K562 (cell line): ENCODE data around the gene FANCF. TPM values are rescaled to one million over a fixed set of nuclear protein-coding genes. Genes with fewer than 3 reads are reported as not detected.

ENCODE experiments used
- FOXK2 ChIP-seq, 2 experiments: fragments of 450-650 bp; IDR thresholded peaks in 1 of 2; conservative IDR thresholded peaks in 1 of 2; 2 replicates each; pipeline ENCODE4 v1.6.1; 2016; ENCODE audit warnings: low read depth in 2 of 2, mild to moderate bottlenecking in 1 of 2
- LCOR ChIP-seq: sonication (generic); formaldehyde crosslinking; IDR thresholded peaks from 2 replicates; pipeline ENCODE4 v1.8.0; 2022; ENCODE audit warnings: mild to moderate bottlenecking, missing genetic modification reagents
- NFATC3 ChIP-seq: fragments of 450-650 bp; IDR thresholded peaks from 2 replicates; pipeline ENCODE4 v1.6.1; 2017; ENCODE audit warnings: mild to moderate bottlenecking
- PCBP1 ChIP-seq: fragments of 200-400 bp; formaldehyde crosslinking; IDR thresholded peaks from 2 replicates; pipeline ENCODE4 v1.6.1; 2018; ENCODE audit warnings: mild to moderate bottlenecking, low read depth, low read length; ENCODE audit not compliant: poor library complexity, severe bottlenecking
- polyA plus RNA-seq, 8 experiments: library from polyadenylated mRNA; depleted of rRNA in 4 of 8; stranded (reverse) in 5 of 8; unstranded in 3 of 8; fragments of >200 nt; fragmentation: Nextera tagmentation in 2 of 8; fragmentation: Illumina TruSeq in 1 of 8; extraction: Ambion mirVana in 2 of 8; extraction: Trizol in 1 of 8; gene quantifications; 2 replicates each; pipeline versions ENCODE4 v1.2.1 to v1.2.3, GENCODE V29; 2011 to 2014; ENCODE audit warnings: inconsistent platforms in 1 of 8, missing spikeins in 1 of 8
- total RNA-seq, 7 experiments: library from RNA; depleted of rRNA in 6 of 7; stranded (reverse); fragments of >200 nt in 6 of 7; fragmentation: Illumina TruSeq in 2 of 7; extraction: Trizol in 2 of 7; gene quantifications; 2 replicates each; pipeline versions ENCODE4 v1.2.1 to v1.2.3, GENCODE V29; 2011 to 2021; ENCODE audit warnings: low replicate concordance in 1 of 7
- TF ChIP-seq, protein P1 (sequence below): fragments of 250-450 bp; sonication (Bioruptor Pico); IDR thresholded peaks from 2 replicates; pipeline ENCODE4 v1.9.0; 2021; ENCODE audit warnings: mild to moderate bottlenecking, inconsistent platforms
- TF ChIP-seq, protein P2 (sequence below): fragments of 250-450 bp; sonication (Bioruptor Pico); IDR thresholded peaks from 2 replicates; pipeline ENCODE4 v1.4.0; 2020; ENCODE audit warnings: borderline replicate concordance
- TF ChIP-seq, protein P3 (sequence below): fragments of 250-450 bp; sonication (Bioruptor Pico); IDR thresholded peaks from 2 replicates; pipeline ENCODE4 v1.8.0; 2021; ENCODE audit warnings: moderate library complexity, mild to moderate bottlenecking, inconsistent platforms

The FANCF gene
- total and polyA plus RNA-seq, 9 of the 15 experiments (the other 6 are each of a cell fraction or from before 2014, with no cell fraction given) = 0.99 to 10.3 (median 7.5) TPM

DNA sequence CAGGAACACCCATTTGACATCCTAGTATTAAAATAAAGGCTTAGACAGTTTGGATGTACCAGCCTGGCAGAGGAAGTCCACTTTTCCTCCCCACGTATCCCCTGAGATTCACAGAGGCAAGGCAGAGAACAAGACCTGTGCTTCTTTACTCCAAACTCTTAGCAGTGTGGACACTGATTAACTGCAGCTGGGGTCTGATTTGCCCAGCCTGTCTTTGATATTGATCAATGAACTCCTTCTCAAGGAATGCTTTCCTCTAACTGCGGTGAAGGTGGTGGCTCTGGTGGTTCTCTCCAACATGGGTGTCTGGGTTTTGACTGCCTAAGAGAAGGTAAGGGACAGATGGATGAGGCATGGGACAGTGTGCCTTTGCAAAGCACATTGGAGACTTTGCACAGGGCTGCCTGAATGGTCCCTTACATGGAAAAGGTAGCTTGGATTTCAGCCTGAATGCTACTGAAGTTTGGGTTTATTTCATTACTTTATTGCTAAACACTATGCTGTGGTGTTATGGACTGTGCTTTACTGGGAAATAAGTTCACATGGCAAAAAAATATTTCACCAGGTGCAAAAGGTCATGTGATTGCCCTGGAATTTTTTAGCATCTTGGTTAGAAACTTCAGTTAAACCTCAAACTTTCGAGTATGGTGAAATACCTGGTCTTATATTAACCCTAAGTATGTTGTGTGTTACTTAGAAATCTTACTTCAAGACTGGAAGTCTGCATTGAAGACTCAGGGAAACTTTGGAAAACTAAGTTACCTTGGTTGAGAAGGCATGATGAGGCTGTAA, 42.6 kb upstream of the FANCF start (continued):
- TF ChIP-seq, protein P1, sequence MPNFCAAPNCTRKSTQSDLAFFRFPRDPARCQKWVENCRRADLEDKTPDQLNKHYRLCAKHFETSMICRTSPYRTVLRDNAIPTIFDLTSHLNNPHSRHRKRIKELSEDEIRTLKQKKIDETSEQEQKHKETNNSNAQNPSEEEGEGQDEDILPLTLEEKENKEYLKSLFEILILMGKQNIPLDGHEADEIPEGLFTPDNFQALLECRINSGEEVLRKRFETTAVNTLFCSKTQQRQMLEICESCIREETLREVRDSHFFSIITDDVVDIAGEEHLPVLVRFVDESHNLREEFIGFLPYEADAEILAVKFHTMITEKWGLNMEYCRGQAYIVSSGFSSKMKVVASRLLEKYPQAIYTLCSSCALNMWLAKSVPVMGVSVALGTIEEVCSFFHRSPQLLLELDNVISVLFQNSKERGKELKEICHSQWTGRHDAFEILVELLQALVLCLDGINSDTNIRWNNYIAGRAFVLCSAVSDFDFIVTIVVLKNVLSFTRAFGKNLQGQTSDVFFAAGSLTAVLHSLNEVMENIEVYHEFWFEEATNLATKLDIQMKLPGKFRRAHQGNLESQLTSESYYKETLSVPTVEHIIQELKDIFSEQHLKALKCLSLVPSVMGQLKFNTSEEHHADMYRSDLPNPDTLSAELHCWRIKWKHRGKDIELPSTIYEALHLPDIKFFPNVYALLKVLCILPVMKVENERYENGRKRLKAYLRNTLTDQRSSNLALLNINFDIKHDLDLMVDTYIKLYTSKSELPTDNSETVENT = no peak
- no peak for TF ChIP-seq FOXK2 (conservative IDR thresholded peaks at IDR 0.05 in 1 of 2, IDR thresholded peaks at IDR 0.05 in 1 of 2; ENCODE audit: low read depth in 2 of 2)
- TF ChIP-seq LCOR (CRISPR knock-in tag) = no peak
- no peak for TF ChIP-seq PCBP1
- TF ChIP-seq, protein P2, sequence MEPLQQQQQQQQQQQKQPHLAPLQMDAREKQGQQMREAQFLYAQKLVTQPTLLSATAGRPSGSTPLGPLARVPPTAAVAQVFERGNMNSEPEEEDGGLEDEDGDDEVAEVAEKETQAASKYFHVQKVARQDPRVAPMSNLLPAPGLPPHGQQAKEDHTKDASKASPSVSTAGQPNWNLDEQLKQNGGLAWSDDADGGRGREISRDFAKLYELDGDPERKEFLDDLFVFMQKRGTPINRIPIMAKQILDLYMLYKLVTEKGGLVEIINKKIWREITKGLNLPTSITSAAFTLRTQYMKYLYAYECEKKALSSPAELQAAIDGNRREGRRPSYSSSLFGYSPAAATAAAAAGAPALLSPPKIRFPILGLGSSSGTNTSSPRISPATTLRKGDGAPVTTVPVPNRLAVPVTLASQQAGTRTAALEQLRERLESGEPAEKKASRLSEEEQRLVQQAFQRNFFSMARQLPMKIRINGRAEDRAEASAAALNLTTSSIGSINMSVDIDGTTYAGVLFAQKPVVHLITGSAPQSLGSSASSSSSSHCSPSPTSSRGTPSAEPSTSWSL (CRISPR knock-in tag) = no peak
- TF ChIP-seq, protein P3, sequence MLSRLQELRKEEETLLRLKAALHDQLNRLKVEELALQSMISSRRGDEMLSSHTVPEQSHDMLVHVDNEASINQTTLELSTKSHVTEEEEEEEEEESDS = no peak
- no peak for TF ChIP-seq NFATC3
- TF ChIP-seq, all 486 proteins: peak for 0
